ENCODE data around the gene TDRD6.

Gene TDRD6

GRCh38 chr6:46688966-46689335, 1.3 kb downstream of the TDRD6 start:
- TF ChIP-seq CTCF (IDR thresholded peaks at IDR 0.05): no peak

GRCh38 chr6:46689657-46690056, 2.0 kb downstream of the TDRD6 start:
- no peak for TF ChIP-seq CTCF (IDR thresholded peaks at IDR 0.05)

- TF ChIP-seq CTCF (IDR thresholded peaks at IDR 0.05): no peak
These were observed 2.6 kb downstream of the TDRD6 start for GRCh38 chr6:46690141-46690755.

GRCh38 chr6:46690911-46691451, 3.3 kb downstream of the TDRD6 start:
- no peak for TF ChIP-seq CTCF (IDR thresholded peaks at IDR 0.05)

- TF ChIP-seq CTCF (IDR thresholded peaks at IDR 0.05): no peak
These were observed 12.3 kb downstream of the TDRD6 start for GRCh38 chr6:46699970-46700369.

- TF ChIP-seq CTCF (IDR thresholded peaks at IDR 0.05): peak; percentile 49
These were observed 16.9 kb downstream of the TDRD6 start for GRCh38 chr6:46704562-46704961.

- TF ChIP-seq CTCF (IDR thresholded peaks at IDR 0.05): no peak
These were observed 18.8 kb downstream of the TDRD6 start for GRCh38 chr6:46706464-46706863.

- no peak for TF ChIP-seq CTCF (IDR thresholded peaks at IDR 0.05)
These were observed 23.8 kb downstream of the TDRD6 start for GRCh38 chr6:46711491-46711890.

Data from LNCAP (cell line).